Esophagus muscularis mucosa (tissue), 3 donors: ENCODE results near the gene TMA7B.

Source experiments
- POLR2A ChIP-seq: fragments of 450-650 bp; IDR thresholded peaks from one replicate; pipeline ENCODE4 v1.6.1; 2017; ENCODE audit warnings: antibody characterized with exemption, moderate library complexity, mild to moderate bottlenecking, low read depth
- POLR2AphosphoS5 ChIP-seq, 2 donors: sonication (generic); formaldehyde crosslinking; IDR thresholded peaks; one replicate each; pipeline ENCODE4 v1.6.1; 2017; ENCODE audit warnings: antibody characterized with exemption in 2 of 2
- TF ChIP-seq, protein P1 (sequence below), 3 experiments: fragments of 200-600 bp in 2 of 3; fragments of 450-650 bp in 1 of 3; sonication (generic) in 2 of 3; IDR thresholded peaks; one replicate each; pipeline ENCODE4 v1.5.1; 2017 to 2019; ENCODE audit warnings: antibody characterized with exemption in 3 of 3, mild to moderate bottlenecking in 2 of 3, moderate library complexity in 1 of 3

DNA sequence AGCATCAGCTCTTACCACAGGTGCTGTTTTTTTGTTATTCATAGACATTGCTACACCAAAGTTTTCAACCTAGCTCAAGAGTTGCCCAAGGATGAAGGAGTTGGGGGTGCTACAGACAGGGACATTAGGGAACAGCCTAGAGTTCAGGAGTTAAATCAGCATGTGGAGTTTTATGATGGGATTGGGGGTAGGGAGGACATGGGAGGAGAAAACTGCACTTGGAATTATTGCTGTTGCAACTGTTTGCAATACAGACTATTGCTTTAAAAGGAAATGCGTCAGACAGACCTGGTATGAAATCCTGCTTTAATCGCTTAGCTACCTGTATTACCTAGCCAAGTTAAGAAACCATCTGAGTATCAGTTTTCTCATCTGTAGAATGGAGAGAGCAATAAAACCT is 6.3 kb downstream of the TMA7B start:
- TF ChIP-seq POLR2AphosphoS5 (IDR thresholded peaks at IDR 0.05) (no peak), POLR2A (no peak)
- TF ChIP-seq, protein P1, sequence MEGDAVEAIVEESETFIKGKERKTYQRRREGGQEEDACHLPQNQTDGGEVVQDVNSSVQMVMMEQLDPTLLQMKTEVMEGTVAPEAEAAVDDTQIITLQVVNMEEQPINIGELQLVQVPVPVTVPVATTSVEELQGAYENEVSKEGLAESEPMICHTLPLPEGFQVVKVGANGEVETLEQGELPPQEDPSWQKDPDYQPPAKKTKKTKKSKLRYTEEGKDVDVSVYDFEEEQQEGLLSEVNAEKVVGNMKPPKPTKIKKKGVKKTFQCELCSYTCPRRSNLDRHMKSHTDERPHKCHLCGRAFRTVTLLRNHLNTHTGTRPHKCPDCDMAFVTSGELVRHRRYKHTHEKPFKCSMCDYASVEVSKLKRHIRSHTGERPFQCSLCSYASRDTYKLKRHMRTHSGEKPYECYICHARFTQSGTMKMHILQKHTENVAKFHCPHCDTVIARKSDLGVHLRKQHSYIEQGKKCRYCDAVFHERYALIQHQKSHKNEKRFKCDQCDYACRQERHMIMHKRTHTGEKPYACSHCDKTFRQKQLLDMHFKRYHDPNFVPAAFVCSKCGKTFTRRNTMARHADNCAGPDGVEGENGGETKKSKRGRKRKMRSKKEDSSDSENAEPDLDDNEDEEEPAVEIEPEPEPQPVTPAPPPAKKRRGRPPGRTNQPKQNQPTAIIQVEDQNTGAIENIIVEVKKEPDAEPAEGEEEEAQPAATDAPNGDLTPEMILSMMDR (IDR thresholded peaks at IDR 0.05), result no peak
